D721Med (cell line): ENCODE results near the gene PLEKHN1.

Experiments
- DNase-seq: peaks from one replicate; pipeline ENCODE4 v3.0.0; 2011; ENCODE audit warnings: low spot score; ENCODE audit not compliant: insufficient read length
- FAIRE-seq: peaks from 2 replicates; lab custom pipeline; 2011; peaks lifted over from hg19 to GRCh38; lab: Jason Lieb, UNC
- TF ChIP-seq, protein P1 (sequence below): IDR thresholded peaks from 2 replicates; pipeline ENCODE4 v1.5.1; 2012; ENCODE audit warnings: mild to moderate bottlenecking, control low read depth; ENCODE audit not compliant: insufficient read depth; ENCODE audit errors: missing control alignments

The PLEKHN1 gene

DNA sequence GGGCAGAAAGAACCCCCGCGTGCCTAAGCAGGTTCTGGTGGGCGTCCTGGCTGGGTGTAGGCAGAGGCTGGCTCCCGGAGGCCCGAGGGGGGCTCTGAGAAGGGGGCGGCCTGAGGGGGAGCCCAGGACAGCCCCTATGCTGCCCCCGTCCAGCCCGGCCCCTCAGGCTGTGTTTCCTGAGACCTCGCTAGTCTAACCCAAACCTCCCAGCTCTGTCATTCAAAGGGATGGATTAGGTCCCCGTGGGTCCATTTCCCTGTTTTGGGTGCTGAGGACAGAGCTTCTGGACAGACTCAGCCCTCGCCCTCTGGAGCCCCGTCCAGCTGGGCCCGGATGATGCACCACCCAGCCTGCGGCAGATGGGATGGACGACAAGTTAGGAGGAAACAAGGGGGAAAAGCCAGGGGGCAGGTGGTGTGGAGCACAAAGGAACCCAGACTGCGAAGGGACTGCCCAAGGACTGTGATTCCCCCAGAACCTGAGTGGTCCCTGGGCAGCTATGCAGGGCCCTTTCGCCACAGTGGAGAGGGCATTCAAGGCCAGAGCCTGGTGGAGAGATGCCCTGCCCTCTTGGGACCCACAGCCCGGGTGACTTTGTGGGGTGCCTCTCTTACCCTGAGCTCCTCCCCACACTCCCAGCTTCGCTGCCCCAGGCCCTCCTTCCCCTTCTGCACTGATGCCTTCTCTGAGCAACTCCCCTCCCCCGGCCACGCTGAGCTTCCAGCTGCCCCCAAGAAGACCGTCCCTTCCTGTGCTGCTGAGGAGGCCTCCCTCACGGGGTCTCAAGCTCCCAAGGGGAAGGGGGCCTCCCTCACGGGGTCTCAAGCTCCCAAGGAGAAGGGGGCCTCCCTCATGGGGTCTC is 30.8 kb downstream of the PLEKHN1 start:
- no peak for DNase-seq
- TF ChIP-seq, protein P1, sequence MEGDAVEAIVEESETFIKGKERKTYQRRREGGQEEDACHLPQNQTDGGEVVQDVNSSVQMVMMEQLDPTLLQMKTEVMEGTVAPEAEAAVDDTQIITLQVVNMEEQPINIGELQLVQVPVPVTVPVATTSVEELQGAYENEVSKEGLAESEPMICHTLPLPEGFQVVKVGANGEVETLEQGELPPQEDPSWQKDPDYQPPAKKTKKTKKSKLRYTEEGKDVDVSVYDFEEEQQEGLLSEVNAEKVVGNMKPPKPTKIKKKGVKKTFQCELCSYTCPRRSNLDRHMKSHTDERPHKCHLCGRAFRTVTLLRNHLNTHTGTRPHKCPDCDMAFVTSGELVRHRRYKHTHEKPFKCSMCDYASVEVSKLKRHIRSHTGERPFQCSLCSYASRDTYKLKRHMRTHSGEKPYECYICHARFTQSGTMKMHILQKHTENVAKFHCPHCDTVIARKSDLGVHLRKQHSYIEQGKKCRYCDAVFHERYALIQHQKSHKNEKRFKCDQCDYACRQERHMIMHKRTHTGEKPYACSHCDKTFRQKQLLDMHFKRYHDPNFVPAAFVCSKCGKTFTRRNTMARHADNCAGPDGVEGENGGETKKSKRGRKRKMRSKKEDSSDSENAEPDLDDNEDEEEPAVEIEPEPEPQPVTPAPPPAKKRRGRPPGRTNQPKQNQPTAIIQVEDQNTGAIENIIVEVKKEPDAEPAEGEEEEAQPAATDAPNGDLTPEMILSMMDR, result no peak
- FAIRE-seq, result no peak

DNA sequence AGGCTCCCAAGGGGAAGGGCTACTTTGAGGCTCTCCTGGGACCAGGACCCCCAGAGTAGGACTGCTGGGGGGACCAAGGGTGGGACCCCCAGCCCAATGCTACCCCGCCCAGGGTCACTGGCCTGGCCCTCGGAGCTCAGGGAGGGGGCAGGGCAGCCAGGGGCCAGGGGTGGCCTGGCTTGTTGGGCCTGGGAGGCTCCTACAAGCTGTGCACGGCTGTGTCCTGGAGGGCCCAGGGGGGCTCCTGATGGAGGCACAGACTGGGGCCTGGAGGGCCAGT is 31.4 kb downstream of the PLEKHN1 start:
- TF ChIP-seq, protein P1, result no peak
- no peak for FAIRE-seq
- DNase-seq, result no peak

DNA sequence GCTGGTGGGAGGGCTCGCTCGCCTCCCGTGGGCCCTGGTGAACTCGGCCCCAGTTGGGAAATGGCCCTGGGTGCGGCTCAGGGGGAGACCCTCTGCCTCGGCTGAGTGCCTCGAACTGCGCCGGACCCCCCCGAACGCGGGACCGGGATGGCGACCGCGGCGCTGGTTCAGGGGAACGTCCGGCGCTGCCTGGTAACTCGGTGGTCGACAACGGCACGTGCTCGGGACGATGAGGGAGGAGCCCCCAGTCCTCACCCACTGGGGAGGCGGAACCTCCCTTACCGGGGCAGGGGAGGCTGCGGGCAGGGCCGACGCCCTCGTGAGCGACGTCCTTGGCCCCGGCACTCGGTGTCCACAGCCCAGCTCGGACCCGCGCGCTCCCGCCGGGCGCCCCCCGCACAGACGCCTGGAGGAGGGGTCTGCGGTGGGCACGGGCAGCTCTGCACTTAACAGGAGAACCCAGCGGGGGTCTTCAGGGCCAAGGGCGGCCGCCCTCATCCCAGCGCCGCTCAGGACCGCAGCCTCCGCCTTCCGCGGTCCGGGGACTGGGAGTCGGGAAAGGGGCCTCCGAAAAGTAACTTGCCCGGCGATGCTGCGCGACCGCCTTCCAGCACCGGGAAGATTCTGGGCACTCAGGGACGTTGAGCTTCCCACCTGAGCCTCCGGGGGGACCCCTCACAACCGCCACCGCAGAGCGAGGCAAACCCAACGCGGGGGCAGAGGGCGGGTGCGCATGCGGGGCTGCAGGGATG is 31.9 kb downstream of the PLEKHN1 start:
- TF ChIP-seq, protein P1, result no peak
- DNase-seq, result no peak
- FAIRE-seq, result no peak

DNA sequence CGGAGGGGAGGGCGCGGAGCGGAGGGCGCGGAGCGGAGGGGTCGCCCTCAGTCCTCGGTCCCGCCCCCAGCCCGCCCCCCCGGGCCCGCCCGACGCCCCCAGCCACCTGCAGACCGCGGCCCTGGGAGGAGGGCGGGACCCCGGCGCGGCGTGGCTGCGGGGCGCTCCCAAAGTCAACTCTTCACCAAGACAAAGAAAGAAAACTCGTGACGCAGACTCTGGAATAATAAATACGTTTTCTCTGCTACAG is 32.4 kb downstream of the PLEKHN1 start:
- no peak for FAIRE-seq
- DNase-seq, result no peak
- TF ChIP-seq, protein P1, result no peak

DNA sequence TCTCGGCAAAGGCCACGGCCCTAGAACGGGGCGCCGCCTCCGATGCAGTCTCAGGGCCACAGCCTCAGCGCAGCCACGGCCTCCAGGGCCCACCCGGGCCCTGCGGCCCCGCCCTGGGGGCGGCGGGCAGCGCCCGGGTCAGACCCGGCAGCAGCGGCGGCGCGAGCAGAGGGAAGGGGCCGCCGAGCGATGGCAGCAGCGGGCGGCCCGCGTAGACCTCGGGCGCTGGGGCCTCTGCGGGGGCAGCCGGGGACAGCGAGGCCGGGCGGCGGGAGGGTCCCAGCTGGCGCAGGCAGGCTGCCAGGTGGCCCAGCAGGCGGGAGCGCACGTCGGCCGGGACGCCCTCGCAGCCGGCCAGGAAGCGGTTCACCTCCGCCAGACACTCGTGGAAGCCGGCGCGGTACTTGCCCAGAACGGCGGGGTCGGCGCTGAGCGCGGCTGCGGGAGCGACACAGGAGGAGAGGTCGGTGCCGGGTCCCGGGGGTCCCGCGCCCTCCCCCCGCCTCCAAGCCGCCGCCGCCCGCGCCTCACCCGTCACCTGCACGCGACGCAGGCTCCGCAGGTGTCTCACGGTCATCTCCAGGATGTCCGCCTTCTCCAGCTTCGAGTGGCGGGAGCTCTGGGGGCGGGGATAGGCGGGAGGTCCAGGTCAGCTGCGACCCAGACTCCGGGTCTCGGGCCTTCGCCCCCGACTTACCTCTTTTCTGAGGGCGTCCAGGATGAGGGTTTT is 32.9 kb downstream of the PLEKHN1 start:
- TF ChIP-seq, protein P1, result no peak
- DNase-seq (no peak), FAIRE-seq (no peak)

DNA sequence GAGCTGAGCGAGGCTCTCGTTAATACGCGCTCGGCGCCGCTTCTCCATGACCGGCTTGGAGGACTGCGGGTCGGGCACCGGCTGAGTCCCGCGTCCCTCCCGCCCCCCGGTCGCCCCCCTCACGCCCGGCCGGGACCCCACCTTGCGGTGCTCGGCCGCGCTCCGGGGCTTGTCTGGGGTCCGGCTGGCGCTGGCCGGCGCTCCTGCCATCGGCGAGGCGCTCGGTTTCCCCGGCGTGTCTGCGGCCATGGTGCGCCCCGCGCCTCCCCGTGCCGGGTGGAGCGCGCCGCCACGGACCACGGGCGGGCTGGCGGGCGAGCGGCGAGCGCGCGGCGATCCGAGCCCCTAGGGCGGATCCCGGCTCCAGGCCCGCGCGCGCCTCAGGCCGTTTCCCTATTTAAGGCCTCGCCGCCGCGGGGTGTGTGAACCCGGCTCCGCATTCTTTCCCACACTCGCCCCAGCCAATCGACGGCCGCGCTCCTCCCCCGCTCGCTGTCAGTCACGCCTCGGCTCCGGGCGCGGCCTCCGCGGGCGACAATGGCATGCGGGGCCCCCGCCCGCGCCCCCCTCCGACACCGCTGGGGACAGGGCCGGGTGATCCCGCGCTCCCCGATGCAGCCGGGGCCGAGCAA is 33.6 kb downstream of the PLEKHN1 start, which contains the start of gene HES4:
TSS of gene HES4 (minus strand) at position 373 of the 632 bp plus-strand sequence. CDS start at position 249, 124 bp downstream.
- DNase-seq (no peak), FAIRE-seq (no peak)
- TF ChIP-seq, protein P1, result no peak
